CD14-positive monocyte (primary cell): Measurements from ENCODE around the gene SDK1. TPM values are rescaled to one million over a fixed set of nuclear protein-coding genes. Genes with fewer than 3 reads are reported as not detected.

Experiments
- DNase-seq, 3 donors: peaks; one replicate each; pipeline ENCODE4 v3.0.0-alpha.2; 2011 to 2022
- H2AFZ ChIP-seq: 2 replicates; pipeline ENCODE4 v1.6.0; 2012; ENCODE audit warnings: mild to moderate bottlenecking, low read depth, low read length, inconsistent platforms; ENCODE audit not compliant: insufficient read depth, poor library complexity, severe bottlenecking
- H3K27ac ChIP-seq, 2 donors: 1 replicate in 1 of 2; 2 replicates in 1 of 2; pipeline ENCODE4 v1.5.1; 2012 to 2013; ENCODE audit warnings: low read length in 2 of 2, control low read depth in 1 of 2, inconsistent platforms in 1 of 2, low read depth in 1 of 2, mild to moderate bottlenecking in 1 of 2
- H3K27me3 ChIP-seq, 2 donors: one replicate each; pipeline versions ENCODE4 v1.6.0 to v1.6.1; 2011 to 2013; ENCODE audit warnings: low read length in 2 of 2; ENCODE audit not compliant: control insufficient read depth in 2 of 2, insufficient read depth in 2 of 2
- H3K36me3 ChIP-seq, 2 donors: replicated peaks in 1 of 2; 1 replicate in 1 of 2; 2 replicates in 1 of 2; pipeline versions ENCODE4 v1.5.1 to v1.6.1; 2012 to 2013; ENCODE audit warnings: low read length in 2 of 2, control low read depth in 1 of 2, inconsistent platforms in 1 of 2, mild to moderate bottlenecking in 1 of 2; ENCODE audit not compliant: insufficient read depth in 2 of 2, control insufficient read depth in 1 of 2
- H3K4me1 ChIP-seq, 2 donors: 1 replicate in 1 of 2; 2 replicates in 1 of 2; pipeline versions ENCODE4 v1.5.1 to v1.6.1; 2012 to 2013; ENCODE audit warnings: low read length in 2 of 2, control low read depth in 1 of 2, inconsistent platforms in 1 of 2, mild to moderate bottlenecking in 1 of 2, moderate library complexity in 1 of 2; ENCODE audit not compliant: insufficient read depth in 2 of 2, control insufficient read depth in 1 of 2
- H3K4me2 ChIP-seq: replicated peaks from 2 replicates; pipeline ENCODE3; 2012; ENCODE audit warnings: low read length, moderate library complexity, mild to moderate bottlenecking; ENCODE audit not compliant: poor library complexity, severe bottlenecking; ENCODE audit errors: extremely low read depth
- H3K4me3 ChIP-seq, 3 experiments: fragments of 200-600 bp in 1 of 3; sonication (generic) in 1 of 3; replicated peaks in 1 of 3; 1 replicate in 2 of 3; 2 replicates in 1 of 3; pipeline ENCODE4 v1.5.1; 2011 to 2013; ENCODE audit warnings: low read length in 3 of 3, mild to moderate bottlenecking in 3 of 3, control low read depth in 2 of 3, low read depth in 2 of 3, inconsistent platforms in 1 of 3, moderate library complexity in 1 of 3
- H3K79me2 ChIP-seq: 2 replicates; pipeline ENCODE4 v1.6.0; 2012; ENCODE audit warnings: mild to moderate bottlenecking, control low read depth, inconsistent platforms, low read length, moderate library complexity; ENCODE audit not compliant: insufficient read depth
- H3K9ac ChIP-seq: 2 replicates; pipeline ENCODE4 v1.6.0; 2017; ENCODE audit warnings: low read length, mild to moderate bottlenecking; ENCODE audit not compliant: insufficient read depth, poor library complexity, severe bottlenecking
- H3K9me3 ChIP-seq, 2 donors: replicated peaks in 1 of 2; 1 replicate in 1 of 2; 2 replicates in 1 of 2; pipeline versions ENCODE4 v1.5.1 to v1.6.1; 2012 to 2013; ENCODE audit warnings: low read length in 2 of 2, control low read depth in 1 of 2; ENCODE audit not compliant: control insufficient read depth in 1 of 2, insufficient read depth in 1 of 2
- H4K20me1 ChIP-seq: 2 replicates; pipeline ENCODE4 v1.6.0; 2012; ENCODE audit warnings: mild to moderate bottlenecking, low read length, control low read depth, moderate library complexity; ENCODE audit not compliant: insufficient read depth
- H3K27ac Mint-ChIP-seq, 7 donors: one replicate each; pipeline ENCODE4 v1.8.0; 2020; ENCODE audit warnings: mild to moderate bottlenecking in 7 of 7, mixed read lengths in 7 of 7, moderate library complexity in 6 of 7, inconsistent platforms in 2 of 7
- H3K27me3 Mint-ChIP-seq, 3 donors: one replicate each; pipeline ENCODE4 v1.8.0; 2021 to 2022; ENCODE audit warnings: low read depth in 3 of 3, mild to moderate bottlenecking in 3 of 3, mixed read lengths in 3 of 3, moderate library complexity in 3 of 3, inconsistent platforms in 1 of 3
- H3K36me3 Mint-ChIP-seq, 2 donors: one replicate each; pipeline ENCODE4 v1.8.0; 2020; ENCODE audit warnings: mixed read lengths in 2 of 2, inconsistent platforms in 1 of 2, mild to moderate bottlenecking in 1 of 2
- H3K4me1 Mint-ChIP-seq: one replicate; pipeline ENCODE4 v1.8.0; 2020; ENCODE audit warnings: mild to moderate bottlenecking, mixed read lengths
- H3K4me3 Mint-ChIP-seq, 2 donors: one replicate each; pipeline ENCODE4 v1.8.0; 2020; ENCODE audit warnings: mild to moderate bottlenecking in 2 of 2, mixed read lengths in 2 of 2, moderate library complexity in 1 of 2
- H3K9me3 Mint-ChIP-seq, 7 donors: one replicate each; pipeline ENCODE4 v1.8.0; 2020 to 2022; ENCODE audit warnings: mixed read lengths in 7 of 7, mild to moderate bottlenecking in 6 of 7, moderate library complexity in 6 of 7, inconsistent platforms in 2 of 7
- WGBS: methylation state at CpG from one replicate; pipeline ENCODE4 v1.1.5; 2013; ENCODE audit warnings: missing lambda C conversion rate; ENCODE audit not compliant: insufficient coverage; 5-methylcytosine and 5-hydroxymethylcytosine counted together
- intact Hi-C, 2 donors: fragments of 100-400 bp; cut with micrococcal nuclease; formaldehyde crosslinking; loops; one replicate each; pipeline versions ENCODE4 v1.15.0 to v1.15.1; 2023
- polyA plus RNA-seq, 3 donors: library from polyadenylated mRNA; depleted of rRNA in 1 of 3; unstranded in 2 of 3; stranded (reverse) in 1 of 3; fragments of 300-500 nt in 2 of 3; fragments of >200 nt in 1 of 3; fragmentation: Illumina TruSeq in 2 of 3; gene quantifications; 1 replicate in 2 of 3; 2 replicates in 1 of 3; pipeline ENCODE4 v1.2.3, GENCODE V29; 2012 to 2021
- TF ChIP-seq, protein P1 (sequence below): fragments of 200-600 bp; IDR thresholded peaks from one replicate; pipeline ENCODE4 v1.8.0; 2022; ENCODE audit warnings: antibody characterized with exemption, mild to moderate bottlenecking

The SDK1 gene
- polyA plus RNA-seq, 3 donors = 0.01 TPM; not detected in 2

DNA sequence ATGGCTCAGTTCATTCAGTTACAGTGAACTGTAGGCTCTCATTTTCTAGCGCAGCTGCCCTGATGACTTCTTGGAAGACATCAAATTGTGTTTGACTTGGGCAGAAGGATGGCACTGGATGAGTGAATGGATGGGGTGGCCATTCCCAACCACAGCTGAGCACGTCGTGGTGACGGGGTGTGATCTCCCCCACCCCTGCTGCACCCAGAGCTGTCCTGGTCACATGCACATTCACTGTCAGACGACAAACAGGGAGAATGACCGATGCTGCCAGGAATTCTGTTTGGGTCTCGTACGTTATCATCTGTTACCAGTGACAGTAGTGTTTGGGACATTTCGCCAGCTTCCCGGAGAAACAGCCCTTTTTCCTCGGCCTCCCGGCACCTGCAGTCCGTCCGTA, 623.2 kb downstream of the SDK1 start:
- no peak overlapping the region for H2AFZ ChIP-seq
- H3K4me3 ChIP-seq = no peak overlapping the region
- 96% methylated on average over 11 of the region's 14 CpGs for WGBS
- no peaks in the 10 kb centered on the region for H3K4me1 Mint-ChIP-seq
- no peak overlapping the region for H3K27ac ChIP-seq
- peaks cover 3 to 5% (median 4%) of the 10 kb centered on the region in 3 donors for H3K27me3 Mint-ChIP-seq
- H3K27me3 ChIP-seq = no peaks in the 10 kb centered on the region
- H3K9ac ChIP-seq = no peak overlapping the region
- H3K9me3 ChIP-seq = no peaks in the 10 kb centered on the region
- no peak overlapping the region for H3K27ac Mint-ChIP-seq
- H3K4me3 Mint-ChIP-seq = no peak overlapping the region
- H3K4me1 ChIP-seq = no peaks in the 10 kb centered on the region
- no peaks in the 10 kb centered on the region for H3K36me3 ChIP-seq
- no peak for DNase-seq
- H3K79me2 ChIP-seq = no peaks in the 10 kb centered on the region
- TF ChIP-seq, protein P1, sequence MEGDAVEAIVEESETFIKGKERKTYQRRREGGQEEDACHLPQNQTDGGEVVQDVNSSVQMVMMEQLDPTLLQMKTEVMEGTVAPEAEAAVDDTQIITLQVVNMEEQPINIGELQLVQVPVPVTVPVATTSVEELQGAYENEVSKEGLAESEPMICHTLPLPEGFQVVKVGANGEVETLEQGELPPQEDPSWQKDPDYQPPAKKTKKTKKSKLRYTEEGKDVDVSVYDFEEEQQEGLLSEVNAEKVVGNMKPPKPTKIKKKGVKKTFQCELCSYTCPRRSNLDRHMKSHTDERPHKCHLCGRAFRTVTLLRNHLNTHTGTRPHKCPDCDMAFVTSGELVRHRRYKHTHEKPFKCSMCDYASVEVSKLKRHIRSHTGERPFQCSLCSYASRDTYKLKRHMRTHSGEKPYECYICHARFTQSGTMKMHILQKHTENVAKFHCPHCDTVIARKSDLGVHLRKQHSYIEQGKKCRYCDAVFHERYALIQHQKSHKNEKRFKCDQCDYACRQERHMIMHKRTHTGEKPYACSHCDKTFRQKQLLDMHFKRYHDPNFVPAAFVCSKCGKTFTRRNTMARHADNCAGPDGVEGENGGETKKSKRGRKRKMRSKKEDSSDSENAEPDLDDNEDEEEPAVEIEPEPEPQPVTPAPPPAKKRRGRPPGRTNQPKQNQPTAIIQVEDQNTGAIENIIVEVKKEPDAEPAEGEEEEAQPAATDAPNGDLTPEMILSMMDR = no peak
- peaks cover 0 to 2% (median 0%) of the 10 kb centered on the region in 7 donors for H3K9me3 Mint-ChIP-seq
- no peaks in the 10 kb centered on the region for H3K36me3 Mint-ChIP-seq
- H3K4me2 ChIP-seq = no peak overlapping the region
- H4K20me1 ChIP-seq = no peaks in the 10 kb centered on the region
- intact Hi-C loops = no loop called here

DNA sequence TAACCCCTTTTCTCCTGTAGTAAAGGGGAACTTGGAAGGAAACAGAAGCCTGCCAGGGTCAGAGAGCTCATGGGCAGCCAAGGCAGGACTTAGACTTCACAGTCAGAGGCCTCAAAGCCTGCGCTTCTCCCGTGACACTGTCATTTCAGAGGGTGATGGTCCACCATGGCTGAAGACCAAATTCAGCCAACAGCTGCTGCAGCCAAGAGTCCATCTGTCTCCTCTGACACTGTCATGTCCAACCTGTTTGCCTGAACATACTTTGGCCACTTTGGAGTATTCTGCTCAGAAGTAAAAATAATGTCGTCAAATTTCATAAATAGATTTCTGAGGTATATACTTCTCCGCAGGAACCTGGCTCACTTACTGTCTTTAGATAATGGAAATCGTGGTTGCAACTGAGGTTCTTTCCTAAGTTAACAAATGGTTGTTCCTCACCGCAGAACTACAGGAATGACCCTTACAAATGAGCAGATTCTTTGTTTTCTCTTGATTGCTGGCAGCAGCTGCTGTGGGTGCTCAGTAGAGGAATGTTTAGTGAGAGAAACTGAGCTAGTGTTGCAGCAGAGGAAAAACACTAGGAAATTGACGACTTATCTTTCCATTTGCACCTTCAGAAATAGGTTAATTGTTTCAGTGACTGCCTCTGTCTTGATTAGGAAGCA, 626.5 kb downstream of the SDK1 start:
- DNase-seq = no peak
- Histone ChIP-seq H4K20me1 (no peaks in the 10 kb centered on the region), H3K27ac (no peak overlapping the region), H2AFZ (no peak overlapping the region), H3K79me2 (no peaks in the 10 kb centered on the region), H3K27me3 (no peaks in the 10 kb centered on the region), H3K9me3 (no peaks in the 10 kb centered on the region), H3K36me3 (no peaks in the 10 kb centered on the region), H3K4me2 (no peak overlapping the region), H3K4me1 (no peaks in the 10 kb centered on the region), H3K4me3 (no peak overlapping the region), H3K9ac (no peak overlapping the region)
- TF ChIP-seq, protein P1 = no peak
- no peaks in the 10 kb centered on the region for H3K36me3 Mint-ChIP-seq
- intact Hi-C loops = no loop called here
- WGBS = 98% methylated on average over 5 of the region's 7 CpGs
- H3K9me3 Mint-ChIP-seq = peaks cover 0 to 2% (median 0%) of the 10 kb centered on the region in 7 donors
- no peak overlapping the region for H3K27ac Mint-ChIP-seq
- H3K27me3 Mint-ChIP-seq = peaks cover 0 to 8% (median 4%) of the 10 kb centered on the region in 3 donors
- H3K4me1 Mint-ChIP-seq = no peaks in the 10 kb centered on the region
- no peak overlapping the region for H3K4me3 Mint-ChIP-seq
